Endothelial cell (in vitro differentiated cells): Measurements from ENCODE around the gene PLEKHM2. TPM values are rescaled to one million over a fixed set of nuclear protein-coding genes. Genes with fewer than 3 reads are reported as not detected.

Experiments used
- DNase-seq: peaks from one replicate; pipeline ENCODE4 v3.0.0; 2021; ENCODE audit warnings: low spot score
- H3K27ac Mint-ChIP-seq: one replicate; pipeline ENCODE4 v1.8.0; 2021; ENCODE audit warnings: mixed read lengths, inconsistent platforms; ENCODE audit not compliant: unreplicated experiment
- H3K27me3 Mint-ChIP-seq: one replicate; pipeline ENCODE4 v1.8.0; 2021; ENCODE audit warnings: mild to moderate bottlenecking, moderate library complexity, mixed read lengths, inconsistent platforms; ENCODE audit not compliant: unreplicated experiment
- H3K36me3 Mint-ChIP-seq: one replicate; pipeline ENCODE4 v1.8.0; 2021; ENCODE audit warnings: mild to moderate bottlenecking, low read depth, mixed read lengths, inconsistent platforms; ENCODE audit not compliant: unreplicated experiment
- H3K4me1 Mint-ChIP-seq: one replicate; pipeline ENCODE4 v1.8.0; 2021; ENCODE audit warnings: mild to moderate bottlenecking, mixed read lengths, inconsistent platforms; ENCODE audit not compliant: unreplicated experiment
- H3K4me3 Mint-ChIP-seq: one replicate; pipeline ENCODE4 v1.8.0; 2021; ENCODE audit warnings: mild to moderate bottlenecking, mixed read lengths, inconsistent platforms; ENCODE audit not compliant: unreplicated experiment
- H3K9me3 Mint-ChIP-seq: one replicate; pipeline ENCODE4 v1.8.0; 2021; ENCODE audit warnings: mixed read lengths, inconsistent platforms; ENCODE audit not compliant: unreplicated experiment
- total RNA-seq: library from RNA; stranded (reverse); fragmentation: NEBNext Ultra II Directional; extraction: Animal tissue kit (Norgen Biotek cat#: 25700); gene quantifications from one replicate; pipeline ENCODE4 v1.2.1, GENCODE V29; 2021; ENCODE audit not compliant: unreplicated experiment
- TF ChIP-seq, protein P1 (sequence below): fragments of 200-600 bp; sonication (generic); IDR thresholded peaks from one replicate; pipeline ENCODE4 v1.5.0; 2021; ENCODE audit warnings: antibody characterized with exemption; ENCODE audit not compliant: unreplicated experiment

Gene PLEKHM2
- total RNA-seq, 1 donor from 2014 or later, result 82.3 TPM

DNA sequence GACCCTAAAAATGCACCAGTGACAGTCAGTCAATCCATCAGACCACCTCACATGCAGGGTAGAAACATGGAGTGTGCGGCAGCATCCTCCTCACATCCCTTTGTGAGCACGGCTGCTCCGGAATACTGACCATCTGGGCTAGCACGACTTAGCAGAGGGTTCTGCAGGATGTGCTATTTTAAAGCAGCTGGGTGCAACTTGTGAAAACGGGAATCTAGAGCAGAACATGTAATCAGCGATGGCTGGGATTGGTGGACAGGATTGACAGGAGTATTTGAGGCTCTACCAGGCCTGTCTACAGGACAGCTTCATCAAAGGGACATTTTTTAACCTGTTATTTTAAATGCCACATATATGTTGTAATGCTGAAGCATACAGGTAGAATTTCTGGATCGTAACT, 16.8 kb upstream of the PLEKHM2 start:
- Mint-ChIP-seq H3K9me3 (no peaks in the 10 kb centered on the region), H3K4me3 (no peak overlapping the region), H3K27me3 (no peaks in the 10 kb centered on the region), H3K27ac (no peak overlapping the region), H3K36me3 (no peaks in the 10 kb centered on the region), H3K4me1 (peaks cover 20% of the 10 kb centered on the region)
- TF ChIP-seq, protein P1, sequence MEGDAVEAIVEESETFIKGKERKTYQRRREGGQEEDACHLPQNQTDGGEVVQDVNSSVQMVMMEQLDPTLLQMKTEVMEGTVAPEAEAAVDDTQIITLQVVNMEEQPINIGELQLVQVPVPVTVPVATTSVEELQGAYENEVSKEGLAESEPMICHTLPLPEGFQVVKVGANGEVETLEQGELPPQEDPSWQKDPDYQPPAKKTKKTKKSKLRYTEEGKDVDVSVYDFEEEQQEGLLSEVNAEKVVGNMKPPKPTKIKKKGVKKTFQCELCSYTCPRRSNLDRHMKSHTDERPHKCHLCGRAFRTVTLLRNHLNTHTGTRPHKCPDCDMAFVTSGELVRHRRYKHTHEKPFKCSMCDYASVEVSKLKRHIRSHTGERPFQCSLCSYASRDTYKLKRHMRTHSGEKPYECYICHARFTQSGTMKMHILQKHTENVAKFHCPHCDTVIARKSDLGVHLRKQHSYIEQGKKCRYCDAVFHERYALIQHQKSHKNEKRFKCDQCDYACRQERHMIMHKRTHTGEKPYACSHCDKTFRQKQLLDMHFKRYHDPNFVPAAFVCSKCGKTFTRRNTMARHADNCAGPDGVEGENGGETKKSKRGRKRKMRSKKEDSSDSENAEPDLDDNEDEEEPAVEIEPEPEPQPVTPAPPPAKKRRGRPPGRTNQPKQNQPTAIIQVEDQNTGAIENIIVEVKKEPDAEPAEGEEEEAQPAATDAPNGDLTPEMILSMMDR, result no peak
- no peak for DNase-seq

DNA sequence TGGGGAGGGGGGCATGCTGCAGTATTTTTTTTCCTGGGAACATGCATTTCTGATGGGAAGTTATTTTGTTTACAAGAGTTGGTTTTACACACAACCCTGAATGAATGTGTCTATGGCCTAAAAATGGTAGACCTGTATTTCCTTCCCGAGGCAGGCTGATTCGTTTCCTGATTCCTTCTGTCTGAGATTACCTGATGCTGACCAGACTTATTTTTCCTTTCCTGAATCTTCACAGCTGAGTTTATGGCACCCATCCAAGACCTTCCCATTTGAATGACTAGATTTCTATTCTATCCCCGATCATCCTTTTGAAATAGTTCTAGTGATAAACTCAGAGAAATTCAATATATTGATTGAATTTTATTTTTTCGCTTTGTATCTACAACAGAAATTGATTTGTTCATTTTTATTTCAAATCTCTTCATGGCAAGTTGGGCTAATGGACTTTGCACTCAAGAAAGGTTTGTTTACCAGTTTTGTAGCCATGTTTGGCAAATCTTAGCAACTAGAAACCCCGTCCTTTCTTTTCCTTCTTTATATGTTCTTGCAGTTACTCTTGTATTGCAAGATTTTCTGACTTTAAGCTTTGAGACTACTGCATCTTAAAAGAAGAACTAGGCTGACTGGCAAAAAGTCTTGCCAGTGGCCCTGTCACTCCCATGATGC, 15.9 kb upstream of the PLEKHM2 start:
- TF ChIP-seq, protein P1, result no peak
- H3K27ac Mint-ChIP-seq, result no peak overlapping the region

DNA sequence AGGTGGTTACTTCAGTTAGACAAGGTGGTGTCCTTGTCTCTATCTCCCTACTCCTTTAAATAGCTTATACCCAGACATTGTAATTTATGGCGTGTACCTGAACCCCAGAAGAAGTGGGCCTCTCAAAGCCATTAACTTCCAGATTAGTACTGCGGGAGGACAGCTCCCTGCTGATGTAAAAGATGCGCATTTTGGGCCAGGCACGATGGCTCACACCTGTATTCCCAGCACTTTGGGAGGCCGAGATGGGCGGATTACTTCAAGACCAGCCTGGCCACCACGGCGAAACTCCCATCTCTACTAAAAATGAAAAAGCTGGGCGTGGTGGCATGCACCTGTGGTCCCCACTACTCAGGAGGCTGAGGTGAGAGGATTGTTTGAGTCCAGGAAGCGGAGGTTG, 15.0 kb upstream of the PLEKHM2 start:
- H3K4me3 Mint-ChIP-seq, result no peak overlapping the region
- peaks cover 20% of the 10 kb centered on the region for H3K4me1 Mint-ChIP-seq
- H3K27me3 Mint-ChIP-seq, result peaks cover 1% of the 10 kb centered on the region
- TF ChIP-seq, protein P1, result no peak
- no peak for DNase-seq
- H3K27ac Mint-ChIP-seq, result no peak overlapping the region
- no peaks in the 10 kb centered on the region for H3K36me3 Mint-ChIP-seq
- no peaks in the 10 kb centered on the region for H3K9me3 Mint-ChIP-seq

More for the DNA sequence above, 15.9 kb upstream of the PLEKHM2 start:
- no peak for DNase-seq
- no peak overlapping the region for H3K4me3 Mint-ChIP-seq
- H3K27me3 Mint-ChIP-seq, result no peaks in the 10 kb centered on the region
- no peaks in the 10 kb centered on the region for H3K36me3 Mint-ChIP-seq
- no peaks in the 10 kb centered on the region for H3K9me3 Mint-ChIP-seq
- H3K4me1 Mint-ChIP-seq, result peaks cover 20% of the 10 kb centered on the region

DNA sequence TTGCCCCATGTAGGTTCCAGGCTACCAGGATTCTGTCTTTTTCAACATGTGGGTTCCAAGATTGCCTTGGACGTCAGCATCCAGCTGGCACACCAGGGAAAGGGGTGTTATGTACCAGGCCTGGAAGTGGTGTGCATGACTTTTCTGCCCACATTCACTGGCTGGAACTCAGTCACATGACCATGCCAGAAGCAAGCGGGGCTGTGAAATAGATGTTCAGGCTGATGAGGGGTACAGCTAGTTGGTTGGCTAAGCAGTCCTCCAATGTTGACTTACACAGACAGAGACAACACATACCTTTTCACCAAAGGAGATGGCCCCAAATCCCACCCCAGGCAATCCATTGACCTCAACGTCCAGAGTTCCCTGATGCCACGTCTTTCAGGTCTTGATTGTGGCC, 14.3 kb upstream of the PLEKHM2 start:
- TF ChIP-seq, protein P1, result no peak
- Mint-ChIP-seq H3K4me1 (peaks cover 20% of the 10 kb centered on the region), H3K27ac (no peak overlapping the region), H3K4me3 (peak overlapping the region; percentile 37), H3K36me3 (no peaks in the 10 kb centered on the region), H3K9me3 (no peaks in the 10 kb centered on the region), H3K27me3 (peaks cover 1% of the 10 kb centered on the region)
- DNase-seq, result no peak

DNA sequence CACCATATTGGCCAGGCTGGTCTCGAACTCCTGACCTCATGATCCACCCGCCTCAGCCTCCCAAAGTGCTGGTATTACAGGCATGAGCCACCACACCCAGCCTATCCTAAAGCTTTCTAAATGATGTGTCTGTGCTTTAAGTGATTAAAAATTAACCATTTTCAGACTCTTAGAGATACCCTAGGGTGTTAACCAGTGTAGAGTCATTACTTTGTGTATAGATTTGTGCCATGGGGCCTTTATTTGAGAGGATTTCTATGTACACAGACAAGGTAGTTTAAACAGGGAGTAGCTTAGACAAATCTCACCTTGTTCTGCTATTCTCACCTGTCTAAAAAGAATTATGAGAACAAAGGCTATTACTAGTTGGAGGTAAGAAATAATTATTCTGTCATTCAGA, 12.7 kb upstream of the PLEKHM2 start:
- no peak for DNase-seq
- no peaks in the 10 kb centered on the region for H3K36me3 Mint-ChIP-seq
- TF ChIP-seq, protein P1, result no peak
- no peaks in the 10 kb centered on the region for H3K9me3 Mint-ChIP-seq
- H3K4me3 Mint-ChIP-seq, result no peak overlapping the region
- peaks cover 3% of the 10 kb centered on the region for H3K27me3 Mint-ChIP-seq
- no peak overlapping the region for H3K27ac Mint-ChIP-seq
- H3K4me1 Mint-ChIP-seq, result peaks cover 24% of the 10 kb centered on the region
